B cell (primary cell): ENCODE measurements around the gene ERMARD. TPM values are rescaled to one million over a fixed set of nuclear protein-coding genes. Genes with fewer than 3 reads are reported as not detected.

Experiments
- ATAC-seq: fragments of 200-7000 bp; cut with Tn5 transposase; one replicate; pipeline ENCODE4 v1.10.0; 2021; ENCODE audit warnings: low read depth, mild to moderate bottlenecking, moderate number of reproducible peaks, moderate library complexity
- CTCF ChIA-PET: fragments of 350-600 bp; sonication (Branson Sonifier 250); formaldehyde crosslinking; loops from one replicate; lab custom pipeline; 2021; ENCODE audit warnings: antibody characterized with exemption, inconsistent platforms; lab: Charles Lee
- POLR2A ChIA-PET: fragments of 350-600 bp; sonication (Branson Sonifier 250); formaldehyde crosslinking; loops from one replicate; lab custom pipeline; 2021; ENCODE audit warnings: antibody characterized with exemption; lab: Charles Lee
- DNase-seq: peaks from one replicate; pipeline ENCODE4 v3.0.0; 2013
- H2AFZ ChIP-seq: 2 replicates; pipeline ENCODE4 v1.6.1; 2012; ENCODE audit warnings: mild to moderate bottlenecking, low read depth, low read length; ENCODE audit not compliant: insufficient read depth, poor library complexity, severe bottlenecking
- H3K27ac ChIP-seq, 2 donors: 1 replicate in 1 of 2; 2 replicates in 1 of 2; pipeline ENCODE4 v1.5.1; 2012 to 2013; ENCODE audit warnings: low read length in 2 of 2, mild to moderate bottlenecking in 2 of 2, moderate library complexity in 1 of 2
- H3K27me3 ChIP-seq, 4 experiments: fragments of 200-600 bp in 1 of 4; sonication (generic) in 1 of 4; replicated peaks in 1 of 4; 1 replicate in 2 of 4; 2 replicates in 2 of 4; pipeline versions ENCODE4 v1.6.1 to v1.7.0; 2013 to 2016; ENCODE audit warnings: low read length in 3 of 4, mild to moderate bottlenecking in 2 of 4, mixed read lengths in 1 of 4, moderate library complexity in 1 of 4; ENCODE audit not compliant: insufficient read depth in 4 of 4, control insufficient read depth in 3 of 4; ENCODE audit errors: control extremely low read depth in 1 of 4
- H3K36me3 ChIP-seq, 2 experiments: replicated peaks in 1 of 2; 1 replicate in 1 of 2; 2 replicates in 1 of 2; pipeline versions ENCODE4 v1.6.1 to v1.7.1; 2013; ENCODE audit warnings: low read length in 1 of 2; ENCODE audit not compliant: insufficient read depth in 2 of 2, control insufficient read depth in 1 of 2; ENCODE audit errors: control extremely low read depth in 1 of 2, extremely low read depth in 1 of 2
- H3K4me1 ChIP-seq, 2 donors: fragments of 200-600 bp in 1 of 2; sonication (generic) in 1 of 2; 1 replicate in 1 of 2; 2 replicates in 1 of 2; pipeline versions ENCODE4 v1.5.1 to v1.6.1; 2013 to 2017; ENCODE audit warnings: low read length in 2 of 2; ENCODE audit not compliant: control insufficient read depth in 2 of 2, insufficient read depth in 2 of 2
- H3K4me2 ChIP-seq: replicated peaks from 2 replicates; pipeline ENCODE3; 2012; ENCODE audit warnings: mild to moderate bottlenecking, low read depth, low read length; ENCODE audit not compliant: poor library complexity, severe bottlenecking
- H3K4me3 ChIP-seq, 5 experiments: fragments of 200-600 bp in 1 of 5; sonication (generic) in 1 of 5; 1 replicate in 3 of 5; 2 replicates in 2 of 5; pipeline versions ENCODE4 v1.5.1 to v1.7.0; 2011 to 2016; ENCODE audit warnings: low read length in 4 of 5, mild to moderate bottlenecking in 4 of 5, low read depth in 2 of 5, control low read depth in 1 of 5, moderate library complexity in 1 of 5; ENCODE audit not compliant: insufficient read depth in 1 of 5; ENCODE audit errors: control extremely low read depth in 1 of 5, extremely low read depth in 1 of 5
- H3K79me2 ChIP-seq: fragments of 200-600 bp; sonication (generic); one replicate; pipeline ENCODE4 v1.6.0; 2016; ENCODE audit warnings: low read length; ENCODE audit not compliant: control insufficient read depth, insufficient read depth
- H3K9ac ChIP-seq: fragments of 200-600 bp; sonication (generic); 2 replicates; pipeline ENCODE4 v1.6.1; 2017; ENCODE audit warnings: mild to moderate bottlenecking, low read length, moderate library complexity
- H3K9me3 ChIP-seq, 3 donors: one replicate each; pipeline versions ENCODE4 v1.6.1 to v1.7.1; 2013; ENCODE audit warnings: low read length in 2 of 3; ENCODE audit not compliant: control insufficient read depth in 2 of 3, insufficient read depth in 1 of 3; ENCODE audit errors: control extremely low read depth in 1 of 3
- H4K20me1 ChIP-seq: 2 replicates; pipeline ENCODE4 v1.6.0; 2012; ENCODE audit warnings: mild to moderate bottlenecking, low read length; ENCODE audit not compliant: insufficient read depth, control insufficient read depth, poor library complexity, severe bottlenecking
- H3K27ac Mint-ChIP-seq: one replicate; pipeline ENCODE4 v1.8.0; 2021; ENCODE audit warnings: mixed read lengths
- H3K27me3 Mint-ChIP-seq: one replicate; pipeline ENCODE4 v1.8.0; 2021; ENCODE audit warnings: mixed read lengths
- H3K4me1 Mint-ChIP-seq: one replicate; pipeline ENCODE4 v1.8.0; 2021; ENCODE audit warnings: mixed read lengths
- H3K4me3 Mint-ChIP-seq: one replicate; pipeline ENCODE4 v1.8.0; 2021; ENCODE audit warnings: mixed read lengths
- H3K9me3 Mint-ChIP-seq: one replicate; pipeline ENCODE4 v1.8.0; 2022; ENCODE audit warnings: mixed read lengths; ENCODE audit not compliant: insufficient read depth
- EZH2 ChIP-seq: IDR thresholded peaks from 2 replicates; pipeline ENCODE4 v1.6.1; 2012; ENCODE audit warnings: borderline replicate concordance, low read depth, mild to moderate bottlenecking, moderate library complexity, low read length; ENCODE audit not compliant: insufficient read depth, poor library complexity, severe bottlenecking
- WGBS: methylation state at CpG from one replicate; pipeline ENCODE4 v1.1.5; 2013; ENCODE audit warnings: missing lambda C conversion rate; ENCODE audit not compliant: insufficient coverage; 5-methylcytosine and 5-hydroxymethylcytosine counted together
- intact Hi-C: fragments of 100-400 bp; cut with micrococcal nuclease; formaldehyde crosslinking; loops from one replicate; pipeline ENCODE4 v1.10.0; 2022
- polyA plus RNA-seq: library from polyadenylated mRNA; depleted of rRNA; stranded (reverse); fragments of >200 nt; gene quantifications from 2 replicates; pipeline ENCODE4 v1.2.3, GENCODE V29; 2012
- total RNA-seq, 2 donors: library from RNA; stranded (reverse); fragments of 120-200 nt in 1 of 2; gene quantifications; 1 replicate in 1 of 2; 2 replicates in 1 of 2; pipeline versions ENCODE4 v1.2.3 to v1.2.4, GENCODE V29; 2013 to 2022
- TF ChIP-seq, protein P1 (sequence below): fragments of 200-600 bp; IDR thresholded peaks from one replicate; pipeline ENCODE4 v1.8.0; 2022; ENCODE audit warnings: antibody characterized with exemption, mild to moderate bottlenecking

ERMARD gene
- total and polyA plus RNA-seq, 2 donors (not counting 1 experiment from before 2014, with no cell fraction given), result 42.8 to 65.1 TPM

DNA sequence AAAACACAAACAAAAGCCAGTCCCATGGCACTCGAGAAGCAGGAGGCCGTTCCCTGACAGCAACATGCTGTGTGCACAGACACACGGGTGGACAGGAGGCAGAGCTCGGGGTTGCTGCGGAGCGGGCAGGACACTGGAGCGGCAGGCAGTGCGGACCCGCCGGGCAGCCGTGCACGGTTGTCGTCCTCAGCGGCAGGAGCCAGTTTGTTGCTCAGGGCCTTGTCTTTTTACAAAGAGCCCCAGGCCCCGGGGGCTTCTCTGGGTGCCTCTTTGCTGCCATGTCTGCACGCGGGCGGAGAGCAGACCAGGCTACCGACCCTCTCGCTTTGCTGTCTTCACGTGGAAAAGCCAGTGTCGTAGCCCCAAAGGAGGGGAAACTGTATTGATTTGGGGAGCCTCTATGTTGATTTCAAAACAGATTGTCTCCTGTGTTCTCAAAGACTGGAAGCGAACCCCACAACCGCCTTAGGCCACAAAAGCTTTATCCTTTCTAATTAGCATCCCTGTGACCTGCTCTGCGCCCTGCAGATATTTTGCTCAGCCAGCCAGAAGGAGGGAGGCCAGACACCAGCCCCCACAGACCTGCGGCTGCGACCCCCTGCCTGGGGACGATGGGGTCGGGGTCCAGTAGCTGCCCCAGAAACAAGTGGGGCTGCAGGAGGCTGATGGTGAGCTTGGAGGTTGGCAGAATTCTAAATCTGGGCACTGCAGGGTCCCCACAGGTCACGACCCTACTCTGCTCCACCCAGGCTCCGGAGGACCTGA lies 50.2 kb downstream of the ERMARD start:
- intact Hi-C loops, result no loop called here
- POLR2A ChIA-PET, result no interaction called here
- Mint-ChIP-seq H3K4me1 (peaks cover 17% of the 10 kb centered on the region), H3K9me3 (no peaks in the 10 kb centered on the region), H3K4me3 (no peak overlapping the region), H3K27ac (no peak overlapping the region), H3K27me3 (peaks cover 52% of the 10 kb centered on the region)
- Histone ChIP-seq H3K4me3 (no peak overlapping the region), H3K4me2 (no peak overlapping the region), H3K36me3 (no peaks in the 10 kb centered on the region), H3K4me1 (peaks cover 3 to 4% of the 10 kb centered on the region in 2 donors), H2AFZ (no peak overlapping the region), H3K79me2 (no peaks in the 10 kb centered on the region), H3K27me3 (peaks cover 0 to 12% (median 4%) of the 10 kb centered on the region in 4 experiments), H3K9ac (no peak overlapping the region), H4K20me1 (no peaks in the 10 kb centered on the region), H3K27ac (no peak overlapping the region), H3K9me3 (no peaks in the 10 kb centered on the region)
- ATAC-seq, result no peak
- TF ChIP-seq, protein P1, sequence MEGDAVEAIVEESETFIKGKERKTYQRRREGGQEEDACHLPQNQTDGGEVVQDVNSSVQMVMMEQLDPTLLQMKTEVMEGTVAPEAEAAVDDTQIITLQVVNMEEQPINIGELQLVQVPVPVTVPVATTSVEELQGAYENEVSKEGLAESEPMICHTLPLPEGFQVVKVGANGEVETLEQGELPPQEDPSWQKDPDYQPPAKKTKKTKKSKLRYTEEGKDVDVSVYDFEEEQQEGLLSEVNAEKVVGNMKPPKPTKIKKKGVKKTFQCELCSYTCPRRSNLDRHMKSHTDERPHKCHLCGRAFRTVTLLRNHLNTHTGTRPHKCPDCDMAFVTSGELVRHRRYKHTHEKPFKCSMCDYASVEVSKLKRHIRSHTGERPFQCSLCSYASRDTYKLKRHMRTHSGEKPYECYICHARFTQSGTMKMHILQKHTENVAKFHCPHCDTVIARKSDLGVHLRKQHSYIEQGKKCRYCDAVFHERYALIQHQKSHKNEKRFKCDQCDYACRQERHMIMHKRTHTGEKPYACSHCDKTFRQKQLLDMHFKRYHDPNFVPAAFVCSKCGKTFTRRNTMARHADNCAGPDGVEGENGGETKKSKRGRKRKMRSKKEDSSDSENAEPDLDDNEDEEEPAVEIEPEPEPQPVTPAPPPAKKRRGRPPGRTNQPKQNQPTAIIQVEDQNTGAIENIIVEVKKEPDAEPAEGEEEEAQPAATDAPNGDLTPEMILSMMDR, result no peak
- no peak for TF ChIP-seq EZH2
- 94% methylated on average over 31 of the region's 31 CpGs for WGBS
- CTCF ChIA-PET, result interaction anchor here (1.9 kb wide), 1 partner anchor 9 kb away, joined by 5 read pairs; no protein-coding TSS in a partner anchor
- no peak for DNase-seq

DNA sequence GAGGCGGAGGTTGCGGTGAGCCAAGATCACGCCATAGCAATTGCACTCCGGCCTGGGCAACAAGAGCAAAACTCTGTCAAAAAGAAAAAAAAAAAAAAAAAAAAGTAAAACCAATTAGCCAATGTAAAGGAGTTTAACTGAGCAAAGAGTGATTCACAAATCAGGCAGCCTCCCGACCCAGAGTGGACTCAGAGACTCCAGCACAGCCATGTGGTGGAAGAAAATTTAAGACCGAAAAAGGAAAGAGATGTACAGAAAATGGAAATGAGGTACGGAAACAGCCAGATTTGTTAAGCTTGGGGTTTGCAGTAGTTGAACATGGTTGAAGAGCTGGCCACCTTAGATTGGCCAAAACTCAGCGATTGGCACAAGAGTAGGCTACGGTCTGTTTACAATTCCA lies 51.4 kb downstream of the ERMARD start:
- peaks cover 3 to 4% of the 10 kb centered on the region in 2 donors for H3K4me1 ChIP-seq
- Mint-ChIP-seq H3K4me3 (no peak overlapping the region), H3K27ac (no peak overlapping the region), H3K27me3 (peaks cover 56% of the 10 kb centered on the region), H3K4me1 (peaks cover 17% of the 10 kb centered on the region), H3K9me3 (no peaks in the 10 kb centered on the region)
- peaks cover 0 to 16% (median 4%) of the 10 kb centered on the region in 4 experiments for H3K27me3 ChIP-seq
- H3K4me2 ChIP-seq, result no peak overlapping the region
- no peaks in the 10 kb centered on the region for H3K9me3 ChIP-seq
- H2AFZ ChIP-seq, result no peak overlapping the region
- ATAC-seq (no peak), DNase-seq (no peak)
- ChIA-PET POLR2A (no interaction called here), CTCF (interaction anchor here (1.0 to 1.9 kb wide), 5 partner anchors 9 to 714 kb away, joined by 3 to 5 read pairs (median 3); no protein-coding TSS in a partner anchor)
- no peak overlapping the region for H3K9ac ChIP-seq
- H4K20me1 ChIP-seq, result no peaks in the 10 kb centered on the region
- no peak for TF ChIP-seq EZH2
- TF ChIP-seq, protein P1, result no peak
- H3K27ac ChIP-seq, result no peak overlapping the region
- no peak overlapping the region for H3K4me3 ChIP-seq
- H3K36me3 ChIP-seq, result no peaks in the 10 kb centered on the region
- 78% methylated on average over 5 of the region's 9 CpGs for WGBS
- intact Hi-C loops, result no loop called here
- H3K79me2 ChIP-seq, result no peaks in the 10 kb centered on the region
